Measurements from ENCODE around the gene STX5. TPM values are rescaled to one million over a fixed set of nuclear protein-coding genes. Genes with fewer than 3 reads are reported as not detected.

Gene STX5
- total and polyA plus RNA-seq, 9 of the 15 experiments (the other 6 are each of a cell fraction or from before 2014, with no cell fraction given), result 2.8 to 28.6 (median 23.7) TPM

DNA sequence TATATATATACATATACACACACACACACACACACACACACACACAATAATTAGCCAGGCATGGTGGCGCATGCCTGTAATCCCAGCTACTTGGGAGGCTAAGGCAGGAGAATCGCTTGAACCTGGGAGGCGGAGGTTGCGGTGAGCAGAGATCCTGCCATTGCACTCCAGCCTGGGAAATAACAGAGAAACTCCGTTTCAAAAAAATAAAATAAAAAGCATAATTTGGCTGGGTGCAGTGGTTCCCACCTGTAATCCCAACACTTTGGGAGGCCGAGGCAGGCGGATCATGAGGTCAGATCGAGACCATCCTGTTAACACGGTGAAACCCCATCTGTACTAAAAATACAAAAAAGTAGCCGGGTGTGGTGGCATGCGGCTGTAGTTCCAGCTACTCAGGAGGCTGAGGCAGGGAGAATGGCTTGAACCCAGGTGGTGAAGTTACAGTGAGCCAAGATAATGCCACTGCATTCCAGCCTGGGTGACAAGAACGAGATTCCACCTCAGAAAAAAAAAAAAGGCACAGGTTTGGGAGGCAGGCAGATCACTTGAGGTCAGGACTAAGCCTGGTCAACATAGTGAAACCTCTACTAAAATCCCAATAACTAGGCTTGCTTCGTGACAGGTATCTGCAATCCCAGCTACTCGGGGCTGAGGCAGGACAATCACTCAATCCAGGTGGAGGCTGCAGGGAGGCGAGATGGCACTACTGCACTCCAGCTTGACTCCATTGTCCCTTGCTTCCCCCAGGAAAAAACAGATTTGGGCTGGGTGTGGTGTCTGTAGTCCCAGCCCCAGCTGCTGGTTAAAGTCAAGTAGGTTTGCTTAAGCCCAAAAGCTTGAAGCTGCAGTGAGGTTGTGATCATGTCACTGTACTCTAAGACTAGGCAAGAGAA is 19.3 kb upstream of the STX5 start (continued):
- TF ChIP-seq HBP1 (CRISPR knock-in tag; IDR thresholded peaks at IDR 0.05), result peak; percentile 73
- TF ChIP-seq, protein P1, sequence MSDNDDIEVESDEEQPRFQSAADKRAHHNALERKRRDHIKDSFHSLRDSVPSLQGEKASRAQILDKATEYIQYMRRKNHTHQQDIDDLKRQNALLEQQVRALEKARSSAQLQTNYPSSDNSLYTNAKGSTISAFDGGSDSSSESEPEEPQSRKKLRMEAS (CRISPR knock-in tag; IDR thresholded peaks at IDR 0.05), result no peak
- TF ChIP-seq HNRNPL (IDR thresholded peaks at IDR 0.05; ENCODE audit: low read depth, low read length), result no peak
- peak; percentile 68 for TF ChIP-seq CREB1 (IDR thresholded peaks at IDR 0.05)
- TF ChIP-seq CREB1 (CRISPR knock-in tag; IDR thresholded peaks at IDR 0.05), result no peak
- TF ChIP-seq, protein P2, sequence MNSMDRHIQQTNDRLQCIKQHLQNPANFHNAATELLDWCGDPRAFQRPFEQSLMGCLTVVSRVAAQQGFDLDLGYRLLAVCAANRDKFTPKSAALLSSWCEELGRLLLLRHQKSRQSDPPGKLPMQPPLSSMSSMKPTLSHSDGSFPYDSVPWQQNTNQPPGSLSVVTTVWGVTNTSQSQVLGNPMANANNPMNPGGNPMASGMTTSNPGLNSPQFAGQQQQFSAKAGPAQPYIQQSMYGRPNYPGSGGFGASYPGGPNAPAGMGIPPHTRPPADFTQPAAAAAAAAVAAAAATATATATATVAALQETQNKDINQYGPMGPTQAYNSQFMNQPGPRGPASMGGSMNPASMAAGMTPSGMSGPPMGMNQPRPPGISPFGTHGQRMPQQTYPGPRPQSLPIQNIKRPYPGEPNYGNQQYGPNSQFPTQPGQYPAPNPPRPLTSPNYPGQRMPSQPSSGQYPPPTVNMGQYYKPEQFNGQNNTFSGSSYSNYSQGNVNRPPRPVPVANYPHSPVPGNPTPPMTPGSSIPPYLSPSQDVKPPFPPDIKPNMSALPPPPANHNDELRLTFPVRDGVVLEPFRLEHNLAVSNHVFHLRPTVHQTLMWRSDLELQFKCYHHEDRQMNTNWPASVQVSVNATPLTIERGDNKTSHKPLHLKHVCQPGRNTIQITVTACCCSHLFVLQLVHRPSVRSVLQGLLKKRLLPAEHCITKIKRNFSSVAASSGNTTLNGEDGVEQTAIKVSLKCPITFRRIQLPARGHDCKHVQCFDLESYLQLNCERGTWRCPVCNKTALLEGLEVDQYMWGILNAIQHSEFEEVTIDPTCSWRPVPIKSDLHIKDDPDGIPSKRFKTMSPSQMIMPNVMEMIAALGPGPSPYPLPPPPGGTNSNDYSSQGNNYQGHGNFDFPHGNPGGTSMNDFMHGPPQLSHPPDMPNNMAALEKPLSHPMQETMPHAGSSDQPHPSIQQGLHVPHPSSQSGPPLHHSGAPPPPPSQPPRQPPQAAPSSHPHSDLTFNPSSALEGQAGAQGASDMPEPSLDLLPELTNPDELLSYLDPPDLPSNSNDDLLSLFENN (IDR thresholded peaks at IDR 0.05; ENCODE audit: low read depth in 2 of 2, low read length in 2 of 2), result 0 out of 4 replicates have a peak, but pooled peaks of 1 of the 2 experiments have one; percentile 12
- no peak for TF ChIP-seq ID3 (CRISPR knock-in tag; IDR thresholded peaks at IDR 0.05)
- TF ChIP-seq ID3 (tag; IDR thresholded peaks at IDR 0.05), result no peak
- TF ChIP-seq XRCC3 (IDR thresholded peaks at IDR 0.05), result no peak
- TF ChIP-seq ZNF175 (CRISPR knock-in tag; IDR thresholded peaks at IDR 0.05; ENCODE audit: low read depth), result no peak
- TF ChIP-seq CTBP1 (IDR thresholded peaks at IDR 0.05; ENCODE audit: borderline replicate concordance), result peak; percentile 44; the same call in 1 of the 2 replicates
- no peak for TF ChIP-seq ZNF165 (CRISPR knock-in tag; IDR thresholded peaks at IDR 0.05; ENCODE audit: borderline replicate concordance)
- TF ChIP-seq POLR2H (tag; IDR thresholded peaks at IDR 0.05; ENCODE audit: low read depth), result peak; percentile 50; the same call in 1 of the 2 replicates
- TF ChIP-seq, protein P3, sequence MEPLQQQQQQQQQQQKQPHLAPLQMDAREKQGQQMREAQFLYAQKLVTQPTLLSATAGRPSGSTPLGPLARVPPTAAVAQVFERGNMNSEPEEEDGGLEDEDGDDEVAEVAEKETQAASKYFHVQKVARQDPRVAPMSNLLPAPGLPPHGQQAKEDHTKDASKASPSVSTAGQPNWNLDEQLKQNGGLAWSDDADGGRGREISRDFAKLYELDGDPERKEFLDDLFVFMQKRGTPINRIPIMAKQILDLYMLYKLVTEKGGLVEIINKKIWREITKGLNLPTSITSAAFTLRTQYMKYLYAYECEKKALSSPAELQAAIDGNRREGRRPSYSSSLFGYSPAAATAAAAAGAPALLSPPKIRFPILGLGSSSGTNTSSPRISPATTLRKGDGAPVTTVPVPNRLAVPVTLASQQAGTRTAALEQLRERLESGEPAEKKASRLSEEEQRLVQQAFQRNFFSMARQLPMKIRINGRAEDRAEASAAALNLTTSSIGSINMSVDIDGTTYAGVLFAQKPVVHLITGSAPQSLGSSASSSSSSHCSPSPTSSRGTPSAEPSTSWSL (CRISPR knock-in tag; IDR thresholded peaks at IDR 0.05; ENCODE audit: borderline replicate concordance), result no peak
- TF ChIP-seq NFXL1 (CRISPR knock-in tag; IDR thresholded peaks at IDR 0.05), result 0 out of 2 replicates have a peak, but pooled peaks have one; percentile 24
- no peak for TF ChIP-seq CEBPB (tag; IDR thresholded peaks at IDR 0.05)
- peak in 1 of 2 experiments; percentile 71; a peak in 1 of 4 replicates for TF ChIP-seq TRIM24 (IDR thresholded peaks at IDR 0.05)
- TF ChIP-seq TRIM28 (IDR thresholded peaks at IDR 0.05), result no peak
- TF ChIP-seq XRCC4 (IDR thresholded peaks at IDR 0.05; ENCODE audit: extremely low read depth, insufficient read depth, insufficient read length), result no peak
- TF ChIP-seq ZNF41 (CRISPR knock-in tag; conservative IDR thresholded peaks at IDR 0.05), result no peak

Data from K562 (cell line).